Erythroblast (primary cell): ENCODE measurements around the gene RILPL1.

Experiments
- GATA1 ChIP-seq: IDR thresholded peaks from 2 replicates; pipeline ENCODE4 v1.6.1; 2011; ENCODE audit warnings: low read depth, mild to moderate bottlenecking, control low read depth, low read length, moderate library complexity
- POLR2A ChIP-seq: IDR thresholded peaks from 2 replicates; pipeline ENCODE4 v1.6.1; 2011; ENCODE audit warnings: mild to moderate bottlenecking, low read length

DNA sequence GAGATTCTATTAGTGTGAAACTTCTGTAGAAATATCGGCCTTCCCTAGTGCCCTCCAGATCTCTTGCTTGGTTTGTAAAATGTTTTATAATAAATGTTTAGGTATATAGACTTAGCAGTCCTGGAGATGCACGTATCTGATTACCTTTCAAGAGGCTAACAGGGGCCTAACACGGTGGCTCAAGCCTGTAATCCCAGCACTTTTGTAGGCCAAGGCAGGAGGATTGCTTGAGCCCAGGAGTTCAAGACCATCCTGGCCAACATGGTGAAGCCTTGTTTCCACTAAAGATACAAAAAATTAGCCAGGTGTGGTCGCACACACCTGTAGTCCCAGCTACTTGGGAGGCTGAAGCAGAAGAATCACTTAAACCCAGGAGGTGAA lies 87.2 kb downstream of the RILPL1 start:
- TF ChIP-seq POLR2A (no peak), GATA1 (no peak)
